Measurements from ENCODE around the gene PRODH2. TPM values are rescaled to one million over a fixed set of nuclear protein-coding genes. Genes with fewer than 3 reads are reported as not detected.

The PRODH2 gene
- total and polyA plus RNA-seq, 2 of the 13 experiments (the other 11 are each of a cell fraction or from before 2014, with no cell fraction given), result 86.7 to 118 TPM

GRCh38 chr19:35861640-35862160 lies 49.1 kb upstream of the PRODH2 start:
- Histone ChIP-seq H3K4me1 (ENCODE audit: insufficient read depth, low read length) (peaks cover 33% of the 10 kb centered on the region), H2AFZ (ENCODE audit: low read length) (no peak overlapping the region), H3K9me3 (ENCODE audit: low read length) (no peaks in the 10 kb centered on the region), H3K27me3 (ENCODE audit: control insufficient read depth in 1 of 2, insufficient read depth in 2 of 2, low read length in 2 of 2) (peaks cover 5 to 32% of the 10 kb centered on the region in 2 experiments), H3K4me2 (ENCODE audit: low read depth, low read length) (peak overlapping the region; percentile 92), H3K9ac (ENCODE audit: insufficient read depth, low read depth, low read length) (peak overlapping the region; percentile 18; the same call in 1 of the 2 replicates), H3K4me3 (replicated peaks in 1 of 3; ENCODE audit: insufficient read depth in 1 of 3, low read depth in 2 of 3, low read length in 3 of 3) (peak overlapping the region; percentile 30 to 70 (median 50)), H3K36me3 (replicated peaks in 1 of 2; ENCODE audit: control insufficient read depth in 1 of 2, insufficient read depth in 2 of 2, low read length in 2 of 2) (no peaks in the 10 kb centered on the region), H3K79me2 (ENCODE audit: insufficient read depth, low read length) (no peaks in the 10 kb centered on the region), H3K27ac (ENCODE audit: extremely low read length, insufficient read depth, low read length) (no peak overlapping the region), H4K20me1 (ENCODE audit: insufficient read depth, low read length) (no peaks in the 10 kb centered on the region)
- FAIRE-seq (no peak), ATAC-seq (no peak), DNase-seq (ENCODE audit: low spot score) (no peak)
- in situ Hi-C loops (cut with HindIII; ENCODE audit: extremely low pct_ligation_motif_present, low pct_unique_long_range_greater_than_20kb), result no loop called here
- ChIA-PET POLR2A (interaction anchor here (0.7 to 1.1 kb wide), 4 partner anchors 16 to 114 kb away, joined by 3 to 4 read pairs (median 3); partner anchors contain the start of genes LIN37 and PRODH2), CTCF (ENCODE audit: low intra/inter-chr PET ratio, low total read pairs) (no interaction called here)
- intact Hi-C loops (cut with micrococcal nuclease; ENCODE audit: unreplicated experiment), result loop anchor here (5.0 kb wide), 1 partner anchor 49 kb away; the partner anchor contains the start of gene PRODH2
- TSS peak; percentile 81 for BruUV-seq (replicated peaks)
- WGBS (ENCODE audit: low lambda C conversion rate), result 1% methylated on average over 12 of the region's 19 CpGs
- TF ChIP-seq, protein P1, sequence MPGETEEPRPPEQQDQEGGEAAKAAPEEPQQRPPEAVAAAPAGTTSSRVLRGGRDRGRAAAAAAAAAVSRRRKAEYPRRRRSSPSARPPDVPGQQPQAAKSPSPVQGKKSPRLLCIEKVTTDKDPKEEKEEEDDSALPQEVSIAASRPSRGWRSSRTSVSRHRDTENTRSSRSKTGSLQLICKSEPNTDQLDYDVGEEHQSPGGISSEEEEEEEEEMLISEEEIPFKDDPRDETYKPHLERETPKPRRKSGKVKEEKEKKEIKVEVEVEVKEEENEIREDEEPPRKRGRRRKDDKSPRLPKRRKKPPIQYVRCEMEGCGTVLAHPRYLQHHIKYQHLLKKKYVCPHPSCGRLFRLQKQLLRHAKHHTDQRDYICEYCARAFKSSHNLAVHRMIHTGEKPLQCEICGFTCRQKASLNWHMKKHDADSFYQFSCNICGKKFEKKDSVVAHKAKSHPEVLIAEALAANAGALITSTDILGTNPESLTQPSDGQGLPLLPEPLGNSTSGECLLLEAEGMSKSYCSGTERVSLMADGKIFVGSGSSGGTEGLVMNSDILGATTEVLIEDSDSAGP (CRISPR knock-in tag; IDR thresholded peaks at IDR 0.05; ENCODE audit: borderline replicate concordance), result peak; percentile 5; the same call in 1 of the 2 replicates
- TF ChIP-seq SOX5 (CRISPR knock-in tag; IDR thresholded peaks at IDR 0.05; ENCODE audit: borderline replicate concordance), result no peak
- no peak for TF ChIP-seq ZNF253 (CRISPR knock-in tag; IDR thresholded peaks at IDR 0.05; ENCODE audit: borderline replicate concordance)
- no peak for TF ChIP-seq RBFOX2 (IDR thresholded peaks at IDR 0.05; ENCODE audit: low read depth, low read length)
